22Rv1 (cell line): ENCODE data around the gene ARMC6.

Experiments used
- H3K27ac ChIP-seq: fragments of 450-650 bp; 2 replicates; pipeline ENCODE4 v1.5.1; 2017
- CTCF ChIP-seq: fragments of 450-650 bp; IDR thresholded peaks from 2 replicates; pipeline ENCODE4 v1.5.1; 2017; ENCODE audit warnings: mild to moderate bottlenecking
- ZFX ChIP-seq: fragments of 450-650 bp; IDR thresholded peaks from 2 replicates; pipeline ENCODE4 v1.6.1; 2017; ENCODE audit warnings: antibody characterized with exemption, borderline replicate concordance

The ARMC6 gene

GRCh38 chr19:19054315-19054938 lies 21.0 kb downstream of the ARMC6 start:
- TF ChIP-seq CTCF, result no peak
- no peak for TF ChIP-seq ZFX
- no peak overlapping the region for H3K27ac ChIP-seq

- no peak for TF ChIP-seq ZFX
- TF ChIP-seq CTCF, result no peak
These were observed 21.6 kb downstream of the ARMC6 start for GRCh38 chr19:19054939-19055440.

DNA sequence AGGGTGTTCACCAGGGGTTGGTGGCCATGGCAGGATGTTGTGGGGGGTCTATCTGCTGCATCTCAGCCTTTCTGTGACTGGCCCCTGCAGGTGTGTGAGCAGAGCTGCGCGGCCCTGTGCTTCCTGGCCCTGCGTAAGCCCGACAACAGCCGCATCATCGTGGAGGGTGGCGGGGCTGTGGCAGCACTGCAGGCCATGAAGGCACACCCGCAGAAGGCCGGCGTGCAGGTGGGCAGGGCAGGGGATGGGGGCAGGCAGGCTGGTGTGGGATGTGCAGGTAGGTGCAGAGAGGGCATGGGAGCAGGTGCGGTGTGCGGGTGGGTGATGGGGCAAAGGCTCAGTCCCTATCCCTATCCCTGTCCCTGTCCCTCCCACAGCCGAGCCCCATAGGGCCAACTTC lies 22.3 kb downstream of the ARMC6 start:
- TF ChIP-seq CTCF (no peak), ZFX (no peak)

More at GRCh38 chr19:19054939-19055440, 21.6 kb downstream of the ARMC6 start:
- no peak overlapping the region for H3K27ac ChIP-seq

DNA sequence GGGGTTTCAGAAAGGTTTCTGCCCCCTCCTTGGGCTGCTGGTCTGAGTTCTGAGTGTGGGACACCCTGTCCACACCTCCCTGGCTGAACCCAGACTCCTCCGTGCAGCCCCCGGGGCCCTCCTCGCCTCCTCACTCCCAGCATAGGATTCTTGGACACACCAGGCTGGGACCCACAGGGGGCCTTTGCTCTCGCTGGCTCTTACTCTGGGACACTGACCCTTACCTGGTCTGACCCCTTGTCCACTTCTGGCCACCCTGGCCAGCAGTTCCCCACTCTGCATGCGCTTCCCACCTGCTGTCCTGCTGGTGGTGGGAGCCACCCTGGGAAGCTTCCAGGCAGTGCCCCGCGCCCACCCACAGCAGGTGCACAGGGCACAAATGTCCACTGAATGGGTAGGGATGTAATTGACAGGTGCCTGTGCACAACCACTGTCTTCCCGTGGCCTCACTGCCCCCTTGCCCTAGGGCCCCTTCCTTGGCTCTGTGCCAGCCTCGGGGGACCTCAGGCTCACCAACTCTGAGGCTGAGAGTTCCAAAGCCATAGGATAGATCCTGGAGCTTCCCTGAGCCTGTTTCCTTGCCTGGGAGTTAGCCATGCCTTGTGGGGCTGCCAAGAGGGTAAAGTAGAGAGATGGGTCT lies 23.4 kb downstream of the ARMC6 start:
- TF ChIP-seq ZFX (no peak), CTCF (no peak)
- no peak overlapping the region for H3K27ac ChIP-seq

More for the DNA sequence above, 22.3 kb downstream of the ARMC6 start:
- H3K27ac ChIP-seq, result no peak overlapping the region

GRCh38 chr19:19057317-19057716 lies 23.9 kb downstream of the ARMC6 start:
- TF ChIP-seq ZFX, result no peak
- TF ChIP-seq CTCF, result no peak

DNA sequence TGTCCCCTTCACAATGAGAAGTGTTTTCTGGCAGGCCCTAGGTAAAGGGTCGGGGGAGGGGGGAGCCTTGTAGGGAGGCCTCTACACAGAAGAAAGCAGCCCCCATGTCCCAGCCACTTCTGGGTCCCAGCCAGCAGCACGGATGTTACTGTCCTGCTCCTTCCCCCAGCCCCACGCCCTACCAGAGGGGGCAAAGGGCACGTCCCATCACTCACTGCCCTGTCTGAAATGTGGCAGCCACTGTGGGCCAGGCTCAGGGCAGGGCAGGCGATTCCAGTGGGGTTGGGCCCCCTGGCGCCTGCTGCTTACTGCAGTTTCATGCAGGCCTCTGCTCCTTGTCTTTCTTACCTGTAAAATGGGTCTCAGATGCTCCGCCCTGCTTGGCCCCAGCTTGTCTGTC lies 24.3 kb downstream of the ARMC6 start:
- TF ChIP-seq CTCF, result no peak
- TF ChIP-seq ZFX, result no peak
- no peak overlapping the region for H3K27ac ChIP-seq

More at GRCh38 chr19:19057317-19057716, 23.9 kb downstream of the ARMC6 start:
- H3K27ac ChIP-seq, result no peak overlapping the region
